GM06990 (cell line): Measurements from ENCODE around the gene ARMC7.
A peak's percentile ranks its signal among the peaks of the same experiment; 100 is the strongest.

Experiments used
- DNase-seq: peaks from one replicate; pipeline ENCODE4 v3.0.0-alpha.2; 2011; ENCODE audit not compliant: insufficient read length; ENCODE audit errors: extremely low read depth
- H3K27me3 ChIP-seq: replicated peaks from 2 replicates; pipeline ENCODE4 v1.6.0; 2011; ENCODE audit warnings: low read length; ENCODE audit not compliant: control insufficient read depth, insufficient read depth
- H3K36me3 ChIP-seq: 2 replicates; pipeline ENCODE4 v1.5.1; 2011; ENCODE audit warnings: low read length; ENCODE audit not compliant: control insufficient read depth, insufficient read depth
- H3K4me3 ChIP-seq: replicated peaks from 2 replicates; pipeline ENCODE4 v1.5.1; 2011; ENCODE audit warnings: low read depth, mild to moderate bottlenecking, control low read depth, low read length
- TF ChIP-seq, protein P1 (sequence below): IDR thresholded peaks from 2 replicates; pipeline ENCODE4 v1.5.1; 2011; ENCODE audit warnings: low read length, control low read depth, mild to moderate bottlenecking, inconsistent platforms; ENCODE audit not compliant: insufficient read depth, poor library complexity, severe bottlenecking

ARMC7 gene

DNA sequence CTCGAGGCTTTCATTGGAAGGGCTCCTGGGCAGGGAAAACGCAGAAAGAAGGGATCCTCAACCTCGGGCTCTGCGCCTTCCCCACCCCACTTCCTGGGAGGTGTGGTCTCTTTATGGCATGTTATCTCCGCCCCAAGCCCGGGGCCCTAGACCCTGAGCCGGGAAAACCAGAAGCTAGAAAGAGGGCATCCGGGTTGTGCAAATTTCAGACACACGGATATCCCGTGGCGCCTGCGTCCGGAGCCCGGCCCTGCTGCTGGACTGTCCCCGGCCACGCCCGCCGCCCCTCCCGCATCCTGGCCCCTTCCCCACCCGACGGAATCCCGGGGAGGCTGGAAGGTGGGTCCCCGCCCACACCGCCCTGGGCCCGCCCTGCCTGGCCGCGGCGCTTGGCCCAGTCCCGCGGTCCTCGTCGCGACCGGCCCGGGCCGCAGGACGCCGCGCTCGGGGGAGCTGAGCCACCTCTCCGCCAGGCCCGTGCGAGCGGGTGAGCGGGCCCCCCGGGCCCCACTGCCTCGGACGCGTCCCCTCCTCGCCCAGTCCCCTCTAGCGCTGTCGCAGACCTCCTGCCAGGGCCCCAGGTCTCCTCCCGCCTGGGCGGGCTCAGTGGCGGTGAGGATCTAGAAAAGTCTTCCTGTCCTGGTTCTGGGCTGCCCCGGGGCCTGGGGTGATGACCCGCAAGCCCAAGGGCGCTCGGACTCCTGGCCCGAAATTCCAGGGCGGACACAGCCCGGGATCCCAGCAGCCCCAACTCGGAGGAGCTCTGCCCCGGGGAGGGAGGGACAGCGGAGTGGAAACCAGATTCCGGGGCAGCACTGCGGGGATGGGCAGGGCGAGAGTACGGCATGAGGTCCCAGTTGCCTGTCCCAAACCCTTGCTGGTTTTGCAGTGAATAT lies 22.0 kb upstream of the ARMC7 start, which contains the start of gene SLC16A5:
Gene SLC16A5, plus strand, starts transcription at position 397 of the 896 bp plus-strand sequence. CDS start 5,683 bp downstream, outside the sequence.
- Histone ChIP-seq H3K36me3 (no peaks in the 10 kb centered on the region), H3K4me3 (peak within 1 kb of the TSS; percentile 25), H3K27me3 (no peaks in the 10 kb centered on the region; the same call in 1 of the 2 replicates)
- DNase-seq, result no peak
- TF ChIP-seq, protein P1, sequence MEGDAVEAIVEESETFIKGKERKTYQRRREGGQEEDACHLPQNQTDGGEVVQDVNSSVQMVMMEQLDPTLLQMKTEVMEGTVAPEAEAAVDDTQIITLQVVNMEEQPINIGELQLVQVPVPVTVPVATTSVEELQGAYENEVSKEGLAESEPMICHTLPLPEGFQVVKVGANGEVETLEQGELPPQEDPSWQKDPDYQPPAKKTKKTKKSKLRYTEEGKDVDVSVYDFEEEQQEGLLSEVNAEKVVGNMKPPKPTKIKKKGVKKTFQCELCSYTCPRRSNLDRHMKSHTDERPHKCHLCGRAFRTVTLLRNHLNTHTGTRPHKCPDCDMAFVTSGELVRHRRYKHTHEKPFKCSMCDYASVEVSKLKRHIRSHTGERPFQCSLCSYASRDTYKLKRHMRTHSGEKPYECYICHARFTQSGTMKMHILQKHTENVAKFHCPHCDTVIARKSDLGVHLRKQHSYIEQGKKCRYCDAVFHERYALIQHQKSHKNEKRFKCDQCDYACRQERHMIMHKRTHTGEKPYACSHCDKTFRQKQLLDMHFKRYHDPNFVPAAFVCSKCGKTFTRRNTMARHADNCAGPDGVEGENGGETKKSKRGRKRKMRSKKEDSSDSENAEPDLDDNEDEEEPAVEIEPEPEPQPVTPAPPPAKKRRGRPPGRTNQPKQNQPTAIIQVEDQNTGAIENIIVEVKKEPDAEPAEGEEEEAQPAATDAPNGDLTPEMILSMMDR, result no peak

DNA sequence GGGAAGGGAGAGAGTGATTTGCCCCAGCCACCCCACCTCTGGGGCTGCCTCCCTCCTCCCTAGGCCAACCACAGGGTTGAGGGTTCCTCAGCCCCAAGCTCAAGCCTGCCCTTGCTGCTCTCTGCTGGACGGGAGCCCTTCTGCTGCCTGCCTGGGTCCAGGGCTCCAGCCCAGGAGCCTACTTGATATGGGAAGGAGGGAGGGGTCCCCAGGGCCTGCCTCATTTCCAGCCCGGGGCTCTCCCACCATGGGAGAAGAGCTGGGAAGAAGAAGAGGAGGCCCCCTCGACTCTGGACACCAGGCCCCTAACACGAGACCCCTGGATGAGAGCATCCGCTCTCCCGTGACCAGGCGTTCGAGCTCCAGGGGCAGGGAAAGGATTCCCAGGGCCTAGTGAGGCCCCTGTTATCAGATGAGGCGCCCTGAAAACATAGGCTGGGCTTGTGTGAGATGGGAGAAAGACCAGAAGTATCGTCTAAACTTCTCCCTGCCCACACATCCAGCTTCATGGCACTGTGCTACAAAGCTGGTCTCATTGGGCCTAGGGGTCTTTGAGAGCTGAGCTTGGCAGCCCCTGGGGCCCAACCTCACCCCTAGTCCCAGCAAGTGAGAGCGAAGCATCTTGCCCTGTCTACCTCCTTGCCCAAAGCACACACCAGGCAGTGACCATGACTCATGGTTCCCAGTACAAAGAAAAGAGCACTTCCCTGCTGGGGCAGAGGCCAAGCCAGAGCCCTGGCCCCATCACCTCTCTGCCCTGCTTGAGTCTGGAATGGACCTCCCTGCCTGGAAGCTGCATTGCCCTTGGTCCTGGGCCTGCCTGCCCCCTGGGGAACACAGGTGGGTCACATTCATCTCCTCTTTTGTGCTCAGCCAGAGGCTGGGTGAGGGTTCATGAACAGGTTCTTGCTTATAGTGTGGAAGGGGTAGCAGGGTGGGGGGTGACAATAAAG lies 21.0 kb upstream of the ARMC7 start:
- Histone ChIP-seq H3K27me3 (no peaks in the 10 kb centered on the region; the same call in 1 of the 2 replicates), H3K36me3 (no peaks in the 10 kb centered on the region), H3K4me3 (no peak overlapping the region)
- DNase-seq, result no peak
- TF ChIP-seq, protein P1, result no peak

DNA sequence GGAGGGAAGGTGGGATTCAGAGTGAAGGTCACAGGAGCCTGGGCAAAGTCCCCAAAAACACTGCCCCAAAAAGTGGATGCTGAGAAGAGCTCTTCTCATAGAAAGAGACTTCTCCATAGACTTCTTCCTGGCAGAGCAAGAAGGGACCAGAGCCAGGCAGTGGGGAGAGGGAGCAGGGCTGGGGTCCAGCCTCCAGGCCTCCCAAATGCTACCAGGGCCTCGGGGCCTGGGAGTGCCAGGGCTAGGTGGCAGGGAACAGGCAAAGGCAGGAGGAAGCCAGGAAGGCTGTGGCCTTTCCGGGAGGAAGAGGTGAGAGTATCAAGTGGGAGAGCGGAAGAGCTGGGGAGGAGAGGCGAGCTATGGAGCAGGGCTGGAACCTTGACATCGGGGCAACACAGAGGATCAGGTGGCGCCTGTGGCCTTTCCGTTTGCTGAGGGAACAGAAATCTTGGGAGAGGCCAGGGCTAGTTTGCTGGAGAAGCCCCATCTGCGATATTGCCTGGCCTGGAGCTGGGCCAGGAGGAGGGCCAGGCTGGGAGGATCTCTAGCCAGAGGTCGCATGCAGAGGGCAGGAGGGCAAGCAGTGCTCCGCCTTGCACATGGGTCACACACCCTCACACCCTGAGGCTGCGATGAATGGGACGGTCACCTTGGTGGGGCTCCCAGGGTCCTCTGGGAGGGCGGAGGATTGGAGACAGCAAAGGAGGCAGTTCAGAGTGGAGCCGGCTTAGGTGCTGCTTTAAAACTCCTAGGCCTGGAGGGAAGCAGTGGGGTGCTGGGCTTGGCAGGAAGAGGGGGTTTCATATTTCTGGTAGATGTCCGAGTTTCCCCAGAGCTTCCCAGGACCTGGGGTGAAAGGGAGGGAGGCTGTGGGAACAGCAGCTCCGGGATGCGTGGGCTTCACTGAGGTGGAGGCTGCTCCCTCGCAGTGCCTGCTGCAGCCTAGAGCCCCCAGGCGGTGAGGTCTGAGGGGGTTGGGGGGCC lies 18.6 kb upstream of the ARMC7 start:
- no peak overlapping the region for H3K4me3 ChIP-seq
- H3K27me3 ChIP-seq, result no peaks in the 10 kb centered on the region; the same call in 1 of the 2 replicates
- TF ChIP-seq, protein P1, result no peak
- H3K36me3 ChIP-seq, result no peaks in the 10 kb centered on the region
- DNase-seq, result no peak

DNA sequence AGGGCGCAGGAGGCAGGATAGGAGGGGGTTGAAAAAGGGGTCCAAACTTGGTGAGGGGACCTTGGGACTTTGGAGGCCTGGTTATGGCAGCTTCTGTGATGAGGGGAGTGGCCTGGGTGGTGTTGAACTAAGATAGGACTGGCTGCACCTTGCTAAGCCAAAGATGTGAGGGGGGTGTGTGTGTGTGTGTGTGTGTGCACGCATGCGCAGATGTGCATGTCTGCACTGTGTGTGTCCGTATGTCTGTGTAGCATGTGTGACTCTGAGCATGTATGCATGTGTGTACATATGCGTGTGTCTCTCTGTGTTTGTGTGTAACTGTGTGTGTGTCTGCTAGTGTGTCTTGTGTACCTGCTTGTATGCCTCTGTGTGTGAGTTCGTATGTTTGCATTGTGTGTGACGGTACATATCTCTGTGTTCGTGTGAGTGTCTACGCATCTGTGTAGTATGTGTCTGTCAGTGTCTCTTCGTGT lies 17.9 kb upstream of the ARMC7 start:
- Histone ChIP-seq H3K4me3 (no peak overlapping the region), H3K27me3 (no peaks in the 10 kb centered on the region; the same call in 1 of the 2 replicates), H3K36me3 (no peaks in the 10 kb centered on the region)
- no peak for DNase-seq
- TF ChIP-seq, protein P1, result no peak

DNA sequence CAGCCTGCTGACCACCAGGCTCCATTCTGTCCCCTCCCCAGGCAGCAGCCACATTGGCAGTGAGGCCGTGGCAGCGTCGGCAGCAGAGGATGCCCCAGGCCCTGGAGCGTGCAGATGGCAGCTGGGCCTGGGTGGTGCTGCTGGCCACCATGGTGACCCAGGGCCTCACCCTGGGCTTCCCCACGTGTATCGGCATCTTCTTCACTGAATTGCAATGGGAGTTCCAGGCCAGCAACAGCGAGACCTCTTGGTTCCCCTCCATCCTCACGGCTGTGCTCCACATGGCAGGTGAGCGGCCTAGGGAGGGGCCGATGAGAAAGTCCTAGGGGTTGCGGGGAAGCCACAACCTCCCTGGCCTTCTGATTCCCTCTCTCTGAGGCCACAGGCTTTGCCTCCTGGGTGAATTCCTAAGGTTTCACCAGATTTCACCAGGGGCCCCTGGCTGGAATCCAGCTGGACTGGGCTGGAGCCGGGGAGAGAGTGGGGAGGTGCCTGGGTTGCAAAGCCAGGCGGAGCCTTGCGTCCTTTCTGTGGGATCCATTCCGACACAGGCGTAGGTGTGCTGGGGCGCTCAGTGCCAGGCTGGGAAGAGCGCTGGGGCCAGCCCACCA lies 16.1 kb upstream of the ARMC7 start:
- no peak for DNase-seq
- Histone ChIP-seq H3K27me3 (no peaks in the 10 kb centered on the region), H3K36me3 (no peaks in the 10 kb centered on the region), H3K4me3 (no peak overlapping the region)
- TF ChIP-seq, protein P1, result no peak
